GM18873 (cell line): Measurements from ENCODE around the gene PRUNE2.
A peak's percentile ranks its signal among the peaks of the same experiment; 100 is the strongest.

Experiments used
- ATAC-seq: cut with Tn5 transposase; IDR thresholded peaks from one replicate; pipeline ENCODE4 v1.9.1; 2021; ENCODE audit warnings: mild to moderate bottlenecking, moderate library complexity, moderate number of reproducible peaks; ENCODE audit not compliant: unreplicated experiment, low FRiP score

Gene PRUNE2

DNA sequence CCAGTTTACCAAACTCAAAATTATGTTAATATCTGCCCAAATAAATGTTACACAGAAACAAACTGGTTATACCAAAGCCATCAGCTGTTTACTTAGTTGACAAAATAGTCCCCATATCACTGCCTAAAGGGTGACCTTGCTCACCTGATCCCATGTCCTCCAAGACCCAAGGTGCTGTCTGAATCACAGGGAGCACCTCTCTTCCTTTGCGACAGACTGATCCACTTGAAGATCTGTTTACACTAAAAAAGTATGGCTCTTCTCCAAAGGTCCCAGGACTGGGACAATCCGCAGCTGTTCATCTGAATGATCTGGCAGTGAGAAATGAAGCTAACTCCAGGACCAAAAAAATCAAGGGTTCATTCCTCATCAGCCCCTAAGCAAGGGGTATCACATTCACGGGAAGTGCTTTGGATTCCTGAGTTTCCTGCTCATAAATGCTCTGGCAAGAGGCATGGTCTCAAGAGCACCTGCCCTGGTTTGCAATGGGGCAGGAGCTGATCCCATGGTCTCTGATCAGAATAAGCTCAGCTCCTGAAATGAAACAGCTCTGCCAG is 5.0 kb downstream of the PRUNE2 start:
- ATAC-seq: no peak

DNA sequence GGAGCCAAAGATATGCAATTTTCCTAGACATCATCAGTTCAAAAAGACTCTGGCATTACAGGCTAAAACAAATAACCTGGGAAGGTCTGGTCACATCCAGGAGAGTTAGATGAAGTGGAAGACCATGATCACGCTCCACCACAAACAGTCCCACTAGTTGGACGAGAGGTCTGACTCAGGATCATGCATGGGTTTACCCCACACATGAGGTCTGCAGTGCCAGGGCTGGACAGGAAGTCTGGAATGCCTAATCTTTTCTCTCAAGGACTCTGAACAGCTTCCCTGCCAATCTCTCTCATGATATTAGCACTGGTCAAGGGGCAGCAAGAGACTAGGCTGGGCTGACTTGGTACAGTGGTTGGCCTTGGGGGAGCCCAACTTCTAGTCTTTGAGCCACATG is 7.1 kb downstream of the PRUNE2 start:
- no peak for ATAC-seq

- no peak for ATAC-seq
Measured at GRCh38 chr9:76897804-76898525, 7.9 kb downstream of the PRUNE2 start.

GRCh38 chr9:76896035-76896434 is 9.9 kb downstream of the PRUNE2 start:
- no peak for ATAC-seq

GRCh38 chr9:76895186-76895585 is 10.7 kb downstream of the PRUNE2 start:
- ATAC-seq: no peak

GRCh38 chr9:76894198-76894597 is 11.7 kb downstream of the PRUNE2 start:
- no peak for ATAC-seq

DNA sequence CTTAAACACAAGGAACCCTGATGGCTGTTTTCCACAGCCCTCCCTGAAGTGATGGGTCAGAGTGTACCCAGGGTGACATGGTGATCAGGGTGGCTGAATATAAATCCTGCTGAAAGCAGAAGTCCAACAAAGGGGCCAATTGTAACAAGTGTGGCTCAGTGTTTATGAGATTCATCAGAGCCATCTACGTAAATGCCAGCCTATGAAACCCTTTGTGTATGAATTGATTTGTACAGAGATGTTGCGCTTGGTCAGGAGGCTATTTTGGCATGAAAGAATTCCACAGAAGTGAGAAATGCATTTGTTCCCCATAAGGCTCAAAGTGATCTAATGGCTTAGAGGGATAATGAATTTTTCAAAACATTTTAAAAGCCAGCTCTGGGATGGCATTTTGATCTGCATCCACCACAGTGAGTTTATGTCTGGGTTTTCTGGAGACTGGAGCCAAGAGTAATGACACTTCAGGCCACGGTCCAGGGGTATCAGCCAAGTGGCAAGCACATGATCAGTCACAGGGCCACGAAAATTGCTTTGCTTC is 12.4 kb downstream of the PRUNE2 start:
- no peak for ATAC-seq

DNA sequence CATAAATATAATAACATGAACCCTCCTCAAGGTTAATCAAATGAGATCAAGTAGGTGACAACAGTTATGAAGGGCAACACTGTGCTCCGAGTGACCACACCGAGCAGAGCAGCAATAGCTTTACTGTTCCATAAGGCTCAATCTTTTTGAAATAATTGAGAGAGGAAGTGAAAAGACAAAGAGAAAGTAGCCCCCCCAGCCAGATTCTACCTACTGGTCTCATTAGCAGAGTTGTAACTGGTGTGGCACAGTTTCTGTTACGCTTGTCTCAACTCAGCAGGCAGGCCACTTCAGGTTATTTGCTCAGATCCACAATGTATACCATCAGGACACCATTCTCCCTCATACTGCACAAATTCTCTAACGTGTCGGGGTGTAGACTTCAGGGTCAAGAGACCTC is 14.0 kb downstream of the PRUNE2 start:
- ATAC-seq: no peak

- ATAC-seq: no peak
Measured at GRCh38 chr9:76891279-76891678, 14.6 kb downstream of the PRUNE2 start.

GRCh38 chr9:76887951-76888350 is 18.0 kb downstream of the PRUNE2 start:
- ATAC-seq: no peak

DNA sequence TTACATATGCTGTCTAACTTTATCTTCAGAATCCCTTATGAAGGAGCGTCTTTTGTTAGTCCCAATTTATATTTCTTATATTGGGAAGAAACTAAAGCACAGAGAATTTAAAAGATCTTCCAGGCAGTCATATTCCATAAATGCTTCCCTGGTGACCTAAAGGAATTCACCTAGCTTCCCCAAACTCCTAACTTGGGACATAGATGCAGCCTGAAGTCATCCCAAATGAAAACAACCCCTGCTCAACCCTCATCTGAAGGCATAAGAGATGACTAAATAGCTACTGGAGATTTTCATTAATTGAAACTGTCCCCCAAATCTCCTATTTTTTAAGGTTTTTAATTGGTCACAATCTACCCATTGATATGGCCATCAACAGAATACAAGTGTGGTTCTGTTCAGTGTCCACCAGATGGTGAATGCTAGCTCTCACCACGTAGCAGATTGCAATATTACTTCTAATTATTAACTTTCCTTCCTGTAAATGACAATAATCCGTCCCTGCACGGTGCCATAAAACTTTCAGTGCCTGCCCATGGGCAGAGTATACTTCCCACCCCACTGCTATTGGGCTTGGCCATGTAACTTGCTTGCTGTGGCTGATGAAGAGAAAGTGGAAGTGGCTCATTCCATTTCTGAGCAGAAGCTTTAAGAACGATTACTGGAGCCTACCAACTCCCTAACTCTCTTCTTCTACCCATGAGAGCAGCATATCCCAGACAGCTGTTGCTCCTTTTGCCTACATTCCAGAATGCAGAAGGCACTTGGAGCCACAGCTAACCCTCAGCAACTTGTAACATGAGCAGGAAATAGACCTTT is 18.7 kb downstream of the PRUNE2 start:
- ATAC-seq: peak; percentile 65

- ATAC-seq: no peak
Measured at GRCh38 chr9:76886318-76886717, 19.6 kb downstream of the PRUNE2 start.

DNA sequence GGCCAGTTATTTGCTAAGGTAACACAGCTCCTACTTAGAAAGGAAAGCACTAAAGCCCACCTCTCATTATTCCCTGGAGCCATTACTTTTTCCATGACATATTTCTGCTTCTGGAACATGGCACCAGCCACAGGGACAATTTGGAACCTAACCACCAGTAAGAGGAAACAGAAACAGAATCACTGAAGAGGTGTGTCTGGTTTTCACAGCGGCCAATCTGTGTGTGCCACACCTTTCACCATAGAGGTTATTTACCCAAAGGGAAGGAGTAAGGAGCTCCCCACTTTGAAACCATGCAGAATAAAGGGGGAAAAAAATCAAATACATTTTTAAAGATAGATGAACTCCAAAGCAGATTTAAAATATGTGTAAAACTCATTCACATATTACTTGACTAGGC is 21.1 kb downstream of the PRUNE2 start:
- ATAC-seq: no peak

- no peak for ATAC-seq
Measured at GRCh38 chr9:76883341-76883855, 22.5 kb downstream of the PRUNE2 start.

DNA sequence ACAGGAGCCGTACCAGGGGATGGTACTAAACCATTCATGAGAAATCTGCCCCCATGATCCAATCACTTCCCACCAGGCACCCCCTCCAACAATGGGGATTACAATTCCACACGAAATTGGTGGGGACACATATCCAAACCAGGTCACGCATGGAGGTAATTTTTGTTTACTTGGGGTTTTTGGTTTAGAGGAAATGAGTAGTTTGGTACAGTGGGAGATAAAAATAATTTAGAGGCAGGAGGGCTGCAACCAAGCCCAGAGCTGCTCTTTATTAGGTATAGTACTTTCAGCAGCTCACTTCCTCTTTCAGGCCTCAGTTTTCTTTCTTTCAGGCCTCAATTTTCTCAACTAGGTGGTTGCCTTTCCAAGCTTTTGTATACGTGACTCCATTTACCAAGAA is 23.2 kb downstream of the PRUNE2 start:
- peak; percentile 63 for ATAC-seq

DNA sequence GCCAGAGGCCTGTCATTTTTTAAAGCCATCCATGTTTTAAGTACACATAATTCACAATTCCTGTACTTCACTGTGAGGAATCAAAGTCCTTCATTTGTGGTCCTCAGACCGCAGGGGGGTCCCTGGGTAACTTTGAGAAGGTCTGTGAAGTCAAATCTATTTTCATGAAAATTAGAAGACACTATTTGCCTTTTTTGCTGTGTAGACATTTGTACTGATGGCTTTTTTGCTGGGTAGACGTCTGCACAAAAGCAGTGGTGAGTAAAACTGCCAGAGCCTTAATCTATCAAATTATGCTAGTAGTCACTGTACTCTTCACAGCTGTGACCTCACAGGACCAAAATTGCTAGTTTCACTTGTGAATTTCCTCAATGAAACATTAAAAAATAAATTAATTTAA is 25.7 kb downstream of the PRUNE2 start:
- ATAC-seq: no peak

DNA sequence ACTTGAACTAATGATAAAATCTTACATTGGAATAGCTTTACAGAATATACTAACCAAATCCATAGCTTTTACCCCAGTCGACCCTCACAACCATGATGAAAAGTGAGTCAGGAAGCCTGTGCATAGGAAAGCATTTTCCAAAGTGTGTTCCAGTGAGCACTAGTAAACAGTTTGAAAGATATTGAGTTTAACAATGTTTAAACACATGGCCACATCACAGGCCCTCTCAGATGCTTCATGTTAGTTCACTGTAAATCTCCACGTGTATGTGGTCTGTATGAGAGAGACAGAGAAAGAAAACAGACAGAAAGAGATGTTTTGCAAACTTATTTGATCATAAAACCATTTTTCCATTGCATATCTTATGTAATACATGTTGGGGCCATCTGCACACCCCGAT is 27.0 kb downstream of the PRUNE2 start:
- no peak for ATAC-seq

DNA sequence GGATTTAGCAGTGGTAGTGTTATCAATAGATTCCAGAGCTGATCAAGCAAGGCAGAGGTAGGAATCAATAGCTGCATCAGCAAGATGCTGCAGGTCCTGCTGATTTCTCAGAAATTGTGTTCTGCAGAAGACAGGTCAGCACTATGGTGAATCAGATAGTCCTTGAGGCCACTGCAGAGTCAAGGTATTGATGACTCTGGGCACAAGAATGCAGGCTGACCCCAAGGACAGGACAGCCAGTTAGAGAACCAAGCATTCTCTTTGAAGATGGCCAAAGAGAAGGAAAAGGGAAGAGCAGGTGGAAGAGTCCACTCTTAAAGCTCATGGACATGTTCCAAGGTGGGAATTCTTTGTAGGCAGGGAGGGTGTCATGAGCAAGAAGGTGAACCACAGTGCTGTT is 28.0 kb downstream of the PRUNE2 start:
- ATAC-seq: no peak

DNA sequence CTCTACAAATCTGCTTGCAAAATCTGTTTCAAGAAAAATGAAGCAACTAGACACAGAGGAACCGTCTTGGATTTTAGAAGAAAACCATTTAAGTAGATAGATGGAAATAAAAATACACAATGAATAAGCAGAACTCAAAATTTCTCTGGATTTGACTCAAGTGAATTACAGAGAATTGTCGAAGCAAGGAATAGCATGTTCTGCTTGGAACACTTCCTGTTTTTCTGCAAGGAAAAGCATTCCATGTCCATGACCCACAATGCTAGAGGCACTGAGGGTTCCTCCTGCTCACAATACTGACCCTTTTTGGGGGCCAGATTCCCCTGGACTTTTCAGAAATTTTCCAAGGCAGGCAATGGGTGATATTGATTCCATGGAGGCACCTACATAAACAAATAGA is 29.8 kb downstream of the PRUNE2 start:
- ATAC-seq: no peak

DNA sequence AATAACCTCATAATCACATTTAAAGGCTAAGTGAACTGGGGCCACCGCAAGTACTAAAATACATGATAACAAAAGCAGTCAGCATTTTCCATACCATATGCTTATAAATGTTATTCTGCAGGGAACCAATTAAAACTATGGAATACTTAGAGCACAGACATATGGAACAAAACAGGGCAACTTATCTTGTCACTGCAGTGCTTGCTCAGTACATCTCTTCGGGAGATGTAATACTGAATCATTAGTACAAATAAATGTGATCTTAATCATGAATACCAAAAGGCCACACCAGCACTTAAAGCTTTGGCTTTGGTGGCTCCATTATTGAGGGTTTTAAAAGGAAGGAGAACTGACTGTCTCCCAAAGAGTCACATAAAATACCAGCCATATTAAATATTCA is 32.1 kb downstream of the PRUNE2 start:
- ATAC-seq: no peak
